ENCODE measurements around the gene KIAA1217.

The KIAA1217 gene

DNA sequence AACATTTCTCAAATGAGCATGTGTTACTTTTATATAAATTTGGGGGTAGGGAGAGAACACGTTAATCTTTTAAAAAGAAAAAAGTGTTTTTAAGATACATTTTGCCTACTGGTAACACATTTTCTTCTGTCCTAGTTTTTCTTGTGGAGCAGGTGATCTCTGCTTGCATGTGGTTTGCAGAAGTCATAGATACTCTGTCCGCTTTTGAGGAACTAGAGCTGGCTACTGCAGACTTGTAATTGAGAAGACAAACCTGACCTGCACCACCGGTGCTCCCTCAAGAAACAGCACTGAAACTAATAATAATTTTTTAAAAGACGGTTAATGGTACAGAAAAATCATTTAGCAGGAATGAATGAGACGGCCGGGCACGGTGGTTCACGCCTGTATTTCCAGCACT, 243.1 kb downstream of the KIAA1217 start (continued):
- TF ChIP-seq, protein P1, sequence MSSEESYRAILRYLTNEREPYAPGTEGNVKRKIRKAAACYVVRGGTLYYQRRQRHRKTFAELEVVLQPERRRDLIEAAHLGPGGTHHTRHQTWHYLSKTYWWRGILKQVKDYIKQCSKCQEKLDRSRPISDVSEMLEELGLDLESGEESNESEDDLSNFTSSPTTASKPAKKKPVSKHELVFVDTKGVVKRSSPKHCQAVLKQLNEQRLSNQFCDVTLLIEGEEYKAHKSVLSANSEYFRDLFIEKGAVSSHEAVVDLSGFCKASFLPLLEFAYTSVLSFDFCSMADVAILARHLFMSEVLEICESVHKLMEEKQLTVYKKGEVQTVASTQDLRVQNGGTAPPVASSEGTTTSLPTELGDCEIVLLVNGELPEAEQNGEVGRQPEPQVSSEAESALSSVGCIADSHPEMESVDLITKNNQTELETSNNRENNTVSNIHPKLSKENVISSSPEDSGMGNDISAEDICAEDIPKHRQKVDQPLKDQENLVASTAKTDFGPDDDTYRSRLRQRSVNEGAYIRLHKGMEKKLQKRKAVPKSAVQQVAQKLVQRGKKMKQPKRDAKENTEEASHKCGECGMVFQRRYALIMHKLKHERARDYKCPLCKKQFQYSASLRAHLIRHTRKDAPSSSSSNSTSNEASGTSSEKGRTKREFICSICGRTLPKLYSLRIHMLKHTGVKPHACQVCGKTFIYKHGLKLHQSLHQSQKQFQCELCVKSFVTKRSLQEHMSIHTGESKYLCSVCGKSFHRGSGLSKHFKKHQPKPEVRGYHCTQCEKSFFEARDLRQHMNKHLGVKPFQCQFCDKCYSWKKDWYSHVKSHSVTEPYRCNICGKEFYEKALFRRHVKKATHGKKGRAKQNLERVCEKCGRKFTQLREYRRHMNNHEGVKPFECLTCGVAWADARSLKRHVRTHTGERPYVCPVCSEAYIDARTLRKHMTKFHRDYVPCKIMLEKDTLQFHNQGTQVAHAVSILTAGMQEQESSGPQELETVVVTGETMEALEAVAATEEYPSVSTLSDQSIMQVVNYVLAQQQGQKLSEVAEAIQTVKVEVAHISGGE (tag by site-specific recombination; conservative IDR thresholded peaks at IDR 0.05; ENCODE audit: low read depth) = no peak
- TF ChIP-seq, protein P2, sequence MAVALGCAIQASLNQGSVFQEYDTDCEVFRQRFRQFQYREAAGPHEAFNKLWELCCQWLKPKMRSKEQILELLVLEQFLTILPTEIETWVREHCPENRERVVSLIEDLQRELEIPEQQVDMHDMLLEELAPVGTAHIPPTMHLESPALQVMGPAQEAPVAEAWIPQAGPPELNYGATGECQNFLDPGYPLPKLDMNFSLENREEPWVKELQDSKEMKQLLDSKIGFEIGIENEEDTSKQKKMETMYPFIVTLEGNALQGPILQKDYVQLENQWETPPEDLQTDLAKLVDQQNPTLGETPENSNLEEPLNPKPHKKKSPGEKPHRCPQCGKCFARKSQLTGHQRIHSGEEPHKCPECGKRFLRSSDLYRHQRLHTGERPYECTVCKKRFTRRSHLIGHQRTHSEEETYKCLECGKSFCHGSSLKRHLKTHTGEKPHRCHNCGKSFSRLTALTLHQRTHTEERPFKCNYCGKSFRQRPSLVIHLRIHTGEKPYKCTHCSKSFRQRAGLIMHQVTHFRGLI (tag by site-specific recombination; IDR thresholded peaks at IDR 0.05) = no peak
- TF ChIP-seq ZBTB7A (tag by site-specific recombination; IDR thresholded peaks at IDR 0.05; ENCODE audit: low read depth) (no peak), KLF7 (tag by site-specific recombination; IDR thresholded peaks at IDR 0.05; ENCODE audit: borderline replicate concordance) (no peak), ZNF416 (tag by site-specific recombination; IDR thresholded peaks at IDR 0.05) (no peak), ZNF132 (tag by site-specific recombination; IDR thresholded peaks at IDR 0.05; ENCODE audit: borderline replicate concordance) (no peak), OVOL3 (tag by site-specific recombination; IDR thresholded peaks at IDR 0.05) (no peak), ZNF626 (tag by site-specific recombination; IDR thresholded peaks at IDR 0.05) (no peak), ZNF785 (tag by site-specific recombination; IDR thresholded peaks at IDR 0.05) (no peak)
- TF ChIP-seq, protein P3, sequence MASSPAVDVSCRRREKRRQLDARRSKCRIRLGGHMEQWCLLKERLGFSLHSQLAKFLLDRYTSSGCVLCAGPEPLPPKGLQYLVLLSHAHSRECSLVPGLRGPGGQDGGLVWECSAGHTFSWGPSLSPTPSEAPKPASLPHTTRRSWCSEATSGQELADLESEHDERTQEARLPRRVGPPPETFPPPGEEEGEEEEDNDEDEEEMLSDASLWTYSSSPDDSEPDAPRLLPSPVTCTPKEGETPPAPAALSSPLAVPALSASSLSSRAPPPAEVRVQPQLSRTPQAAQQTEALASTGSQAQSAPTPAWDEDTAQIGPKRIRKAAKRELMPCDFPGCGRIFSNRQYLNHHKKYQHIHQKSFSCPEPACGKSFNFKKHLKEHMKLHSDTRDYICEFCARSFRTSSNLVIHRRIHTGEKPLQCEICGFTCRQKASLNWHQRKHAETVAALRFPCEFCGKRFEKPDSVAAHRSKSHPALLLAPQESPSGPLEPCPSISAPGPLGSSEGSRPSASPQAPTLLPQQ (tag by site-specific recombination; IDR thresholded peaks at IDR 0.05) = no peak

DNA sequence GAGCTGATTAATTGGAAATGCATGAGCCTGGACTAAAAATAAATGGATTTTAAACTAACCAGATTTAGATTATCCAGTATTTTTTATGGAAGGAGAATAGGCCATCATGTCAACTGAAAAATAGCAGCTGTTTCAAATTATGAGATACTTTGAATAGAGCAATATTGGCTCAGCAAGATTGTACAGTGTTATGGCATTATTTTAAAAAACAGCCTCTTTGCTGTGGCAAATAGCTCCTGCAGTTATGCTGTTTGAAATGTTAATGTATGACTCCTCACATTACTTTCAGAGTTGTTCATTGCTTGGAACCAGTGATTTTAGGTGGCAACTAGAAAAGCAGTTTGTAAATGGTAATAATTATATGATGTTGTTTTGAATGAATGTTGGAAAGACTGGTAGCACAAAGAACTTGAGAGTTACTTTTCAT, 244.5 kb downstream of the KIAA1217 start:
- Histone ChIP-seq H3K36me3 (ENCODE audit: control insufficient read depth in 2 of 2, insufficient read depth in 1 of 2, low read length in 2 of 2) (no peaks in the 10 kb centered on the region), H3K4me1 (ENCODE audit: control insufficient read depth, insufficient read depth, low read length) (peaks cover 12% of the 10 kb centered on the region)
- CTCF ChIA-PET = no interaction called here

More for the DNA sequence above, 244.5 kb downstream of the KIAA1217 start:
- H3K9me3 ChIP-seq (ENCODE audit: control insufficient read depth, insufficient read depth, low read depth, low read length) = no peaks in the 10 kb centered on the region
- H3K4me3 ChIP-seq (ENCODE audit: low read depth, low read length) = no peak overlapping the region
- no peak for TF ChIP-seq GLIS1 (tag by site-specific recombination; IDR thresholded peaks at IDR 0.05)
- TF ChIP-seq ZNF555 (tag by site-specific recombination; conservative IDR thresholded peaks at IDR 0.05) = no peak
- no peak for TF ChIP-seq SP2 (tag by site-specific recombination; IDR thresholded peaks at IDR 0.05)
- TF ChIP-seq YY1 (tag by site-specific recombination; IDR thresholded peaks at IDR 0.05) = no peak
- no peak for TF ChIP-seq ZNF747 (tag by site-specific recombination; IDR thresholded peaks at IDR 0.05)
- TF ChIP-seq ZNF664 (tag by site-specific recombination; IDR thresholded peaks at IDR 0.05) = no peak
- TF ChIP-seq MEIS1 (CRISPR knock-in tag; IDR thresholded peaks at IDR 0.05; ENCODE audit: borderline replicate concordance) = no peak
- TF ChIP-seq, protein P4, sequence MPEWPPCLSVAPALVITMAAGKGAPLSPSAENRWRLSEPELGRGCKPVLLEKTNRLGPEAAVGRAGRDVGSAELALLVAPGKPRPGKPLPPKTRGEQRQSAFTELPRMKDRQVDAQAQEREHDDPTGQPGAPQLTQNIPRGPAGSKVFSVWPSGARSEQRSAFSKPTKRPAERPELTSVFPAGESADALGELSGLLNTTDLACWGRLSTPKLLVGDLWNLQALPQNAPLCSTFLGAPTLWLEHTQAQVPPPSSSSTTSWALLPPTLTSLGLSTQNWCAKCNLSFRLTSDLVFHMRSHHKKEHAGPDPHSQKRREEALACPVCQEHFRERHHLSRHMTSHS (tag by site-specific recombination; IDR thresholded peaks at IDR 0.05) = no peak
- no peak for TF ChIP-seq ZNF140 (tag by site-specific recombination; IDR thresholded peaks at IDR 0.05)
- TF ChIP-seq ZNF76 (tag by site-specific recombination; IDR thresholded peaks at IDR 0.05; ENCODE audit: borderline replicate concordance, low read depth) = no peak
- TF ChIP-seq, protein P5, sequence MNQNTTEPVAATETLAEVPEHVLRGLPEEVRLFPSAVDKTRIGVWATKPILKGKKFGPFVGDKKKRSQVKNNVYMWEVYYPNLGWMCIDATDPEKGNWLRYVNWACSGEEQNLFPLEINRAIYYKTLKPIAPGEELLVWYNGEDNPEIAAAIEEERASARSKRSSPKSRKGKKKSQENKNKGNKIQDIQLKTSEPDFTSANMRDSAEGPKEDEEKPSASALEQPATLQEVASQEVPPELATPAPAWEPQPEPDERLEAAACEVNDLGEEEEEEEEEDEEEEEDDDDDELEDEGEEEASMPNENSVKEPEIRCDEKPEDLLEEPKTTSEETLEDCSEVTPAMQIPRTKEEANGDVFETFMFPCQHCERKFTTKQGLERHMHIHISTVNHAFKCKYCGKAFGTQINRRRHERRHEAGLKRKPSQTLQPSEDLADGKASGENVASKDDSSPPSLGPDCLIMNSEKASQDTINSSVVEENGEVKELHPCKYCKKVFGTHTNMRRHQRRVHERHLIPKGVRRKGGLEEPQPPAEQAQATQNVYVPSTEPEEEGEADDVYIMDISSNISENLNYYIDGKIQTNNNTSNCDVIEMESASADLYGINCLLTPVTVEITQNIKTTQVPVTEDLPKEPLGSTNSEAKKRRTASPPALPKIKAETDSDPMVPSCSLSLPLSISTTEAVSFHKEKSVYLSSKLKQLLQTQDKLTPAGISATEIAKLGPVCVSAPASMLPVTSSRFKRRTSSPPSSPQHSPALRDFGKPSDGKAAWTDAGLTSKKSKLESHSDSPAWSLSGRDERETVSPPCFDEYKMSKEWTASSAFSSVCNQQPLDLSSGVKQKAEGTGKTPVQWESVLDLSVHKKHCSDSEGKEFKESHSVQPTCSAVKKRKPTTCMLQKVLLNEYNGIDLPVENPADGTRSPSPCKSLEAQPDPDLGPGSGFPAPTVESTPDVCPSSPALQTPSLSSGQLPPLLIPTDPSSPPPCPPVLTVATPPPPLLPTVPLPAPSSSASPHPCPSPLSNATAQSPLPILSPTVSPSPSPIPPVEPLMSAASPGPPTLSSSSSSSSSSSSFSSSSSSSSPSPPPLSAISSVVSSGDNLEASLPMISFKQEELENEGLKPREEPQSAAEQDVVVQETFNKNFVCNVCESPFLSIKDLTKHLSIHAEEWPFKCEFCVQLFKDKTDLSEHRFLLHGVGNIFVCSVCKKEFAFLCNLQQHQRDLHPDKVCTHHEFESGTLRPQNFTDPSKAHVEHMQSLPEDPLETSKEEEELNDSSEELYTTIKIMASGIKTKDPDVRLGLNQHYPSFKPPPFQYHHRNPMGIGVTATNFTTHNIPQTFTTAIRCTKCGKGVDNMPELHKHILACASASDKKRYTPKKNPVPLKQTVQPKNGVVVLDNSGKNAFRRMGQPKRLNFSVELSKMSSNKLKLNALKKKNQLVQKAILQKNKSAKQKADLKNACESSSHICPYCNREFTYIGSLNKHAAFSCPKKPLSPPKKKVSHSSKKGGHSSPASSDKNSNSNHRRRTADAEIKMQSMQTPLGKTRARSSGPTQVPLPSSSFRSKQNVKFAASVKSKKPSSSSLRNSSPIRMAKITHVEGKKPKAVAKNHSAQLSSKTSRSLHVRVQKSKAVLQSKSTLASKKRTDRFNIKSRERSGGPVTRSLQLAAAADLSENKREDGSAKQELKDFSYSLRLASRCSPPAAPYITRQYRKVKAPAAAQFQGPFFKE (tag by site-specific recombination; IDR thresholded peaks at IDR 0.05; ENCODE audit: borderline replicate concordance) = no peak
- no peak for TF ChIP-seq RBAK (tag by site-specific recombination; IDR thresholded peaks at IDR 0.05)
- TF ChIP-seq OSR2 (tag by site-specific recombination; IDR thresholded peaks at IDR 0.05) = no peak
- no peak for TF ChIP-seq ZNF292 (tag by site-specific recombination; IDR thresholded peaks at IDR 0.05; ENCODE audit: borderline replicate concordance, low read depth)
- POLR2A ChIA-PET = no interaction called here
- H3K27ac ChIP-seq (ENCODE audit: extremely low read depth, low read depth, low read length) = no peak overlapping the region
